8988T (cell line): ENCODE measurements around the gene MYLK3.

Source experiments
- DNase-seq: peaks from one replicate; pipeline ENCODE4 v3.0.0; 2011

Gene MYLK3

GRCh38 chr16:46727184-46727583 lies 21.0 kb downstream of the MYLK3 start:
- no peak for DNase-seq

- no peak for DNase-seq
Measured at GRCh38 chr16:46721885-46722284, 26.3 kb downstream of the MYLK3 start.

GRCh38 chr16:46720619-46721018 lies 27.5 kb downstream of the MYLK3 start:
- no peak for DNase-seq

DNA sequence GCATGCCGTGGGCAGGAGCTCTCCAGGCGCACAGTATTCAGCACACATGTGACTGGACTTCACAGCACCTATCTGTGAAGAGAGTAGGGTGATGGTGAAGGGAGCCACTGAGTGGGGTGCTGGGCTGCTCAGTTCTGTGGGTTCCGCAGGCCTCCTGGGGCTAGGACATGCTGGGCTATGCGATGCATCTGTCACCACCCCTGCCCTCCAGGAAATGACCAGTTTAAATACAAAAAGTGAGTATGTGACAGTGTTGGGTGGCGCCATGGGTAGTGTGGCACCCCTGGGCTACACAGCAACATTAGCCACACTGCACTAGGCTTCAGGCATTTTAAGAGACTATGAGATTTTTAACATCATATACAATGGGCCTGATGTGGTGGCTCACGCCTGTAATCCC lies 28.6 kb downstream of the MYLK3 start:
- no peak for DNase-seq

- no peak for DNase-seq
Measured at GRCh38 chr16:46718214-46718613, 29.9 kb downstream of the MYLK3 start.

DNA sequence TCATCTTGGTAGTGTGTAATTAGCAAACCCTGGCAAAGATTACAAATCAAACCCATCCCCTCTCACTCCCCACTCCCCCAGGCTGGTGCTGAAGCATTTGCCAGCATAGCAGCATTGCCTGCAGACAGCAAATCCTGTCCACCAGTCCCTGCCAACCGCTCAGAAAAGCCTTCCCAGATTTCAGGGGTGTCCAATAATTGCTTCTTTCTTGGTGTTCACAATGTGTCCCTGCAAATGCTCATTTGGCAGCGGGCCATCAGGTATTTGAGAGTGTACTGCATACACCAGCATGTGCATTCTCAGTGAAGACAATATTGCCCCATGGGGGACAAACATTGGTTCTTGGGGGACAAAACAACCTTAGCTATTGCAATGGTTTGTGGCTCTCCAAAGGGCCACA lies 30.5 kb downstream of the MYLK3 start:
- DNase-seq = no peak

GRCh38 chr16:46715769-46716305 lies 32.3 kb downstream of the MYLK3 start:
- DNase-seq = no peak

GRCh38 chr16:46714797-46715591 lies 33.1 kb downstream of the MYLK3 start:
- DNase-seq = no peak

DNA sequence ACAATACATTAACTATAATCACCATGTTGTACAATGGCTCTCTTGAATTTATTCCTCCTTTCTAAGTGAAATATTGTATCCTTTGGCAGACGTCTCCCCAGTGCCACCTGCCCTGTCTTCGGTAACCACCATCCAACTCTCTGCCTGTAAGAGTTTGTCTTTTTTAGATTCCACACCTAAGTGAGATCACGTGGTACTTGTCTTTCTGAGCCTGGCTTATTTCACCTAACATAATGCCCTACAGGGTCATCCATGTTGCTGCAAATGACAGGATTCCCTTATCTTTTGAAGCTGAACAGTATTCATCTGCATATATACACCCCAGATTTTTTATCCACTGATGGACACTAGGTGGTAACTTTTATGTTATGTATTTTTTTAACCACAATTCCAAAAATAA lies 34.5 kb downstream of the MYLK3 start:
- DNase-seq = no peak

GRCh38 chr16:46712911-46713310 lies 35.2 kb downstream of the MYLK3 start:
- DNase-seq = no peak

- no peak for DNase-seq
Measured at GRCh38 chr16:46711106-46712058, 36.8 kb downstream of the MYLK3 start.

DNA sequence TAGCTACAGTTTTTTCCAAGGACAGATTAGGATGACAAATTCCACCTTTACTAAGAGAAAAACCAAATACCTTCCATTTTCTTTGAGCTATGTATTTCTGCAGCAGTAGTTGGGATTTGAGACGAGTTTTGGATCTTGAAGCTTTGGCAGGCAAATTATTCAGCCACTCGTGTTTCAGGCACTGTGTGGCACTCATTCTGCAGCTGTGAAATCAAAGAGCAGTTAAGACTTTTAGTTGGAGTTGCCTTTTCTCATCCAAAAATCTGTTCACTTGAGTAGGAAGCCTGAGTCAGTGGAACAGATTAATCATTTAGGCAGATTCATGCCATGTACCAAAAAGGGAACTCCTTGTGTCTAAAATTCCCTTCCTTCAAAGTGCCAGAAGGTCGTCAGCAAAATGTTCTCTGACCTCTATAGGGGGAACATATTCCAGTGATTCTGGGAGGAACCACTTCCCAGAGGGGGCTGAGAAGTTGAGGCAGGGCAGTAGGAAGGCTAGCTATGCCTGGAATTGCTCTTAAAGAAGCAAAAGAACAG lies 38.6 kb downstream of the MYLK3 start:
- DNase-seq = no peak

DNA sequence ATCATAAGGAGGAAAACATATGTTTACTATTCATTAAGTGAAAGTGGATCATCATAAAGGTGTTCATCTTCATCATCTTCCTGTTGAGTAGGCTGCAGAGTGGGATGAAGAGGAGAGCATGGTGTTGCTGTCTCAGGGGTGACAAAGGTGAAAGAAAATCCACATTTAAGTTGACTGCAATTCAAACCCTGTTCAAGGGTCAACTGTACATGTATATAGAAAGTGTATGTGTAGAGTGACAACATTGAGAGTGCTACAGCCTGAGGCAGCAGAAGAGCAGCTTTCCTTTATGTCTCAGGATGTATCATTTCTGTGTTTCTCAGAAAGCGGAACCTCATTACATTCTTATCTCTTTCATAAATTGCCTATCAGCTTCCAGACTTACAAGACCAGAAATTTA lies 41.5 kb downstream of the MYLK3 start:
- DNase-seq = no peak

- no peak for DNase-seq
Measured at GRCh38 chr16:46702030-46702429, 46.1 kb downstream of the MYLK3 start.

GRCh38 chr16:46701615-46702014 lies 46.5 kb downstream of the MYLK3 start:
- no peak for DNase-seq

DNA sequence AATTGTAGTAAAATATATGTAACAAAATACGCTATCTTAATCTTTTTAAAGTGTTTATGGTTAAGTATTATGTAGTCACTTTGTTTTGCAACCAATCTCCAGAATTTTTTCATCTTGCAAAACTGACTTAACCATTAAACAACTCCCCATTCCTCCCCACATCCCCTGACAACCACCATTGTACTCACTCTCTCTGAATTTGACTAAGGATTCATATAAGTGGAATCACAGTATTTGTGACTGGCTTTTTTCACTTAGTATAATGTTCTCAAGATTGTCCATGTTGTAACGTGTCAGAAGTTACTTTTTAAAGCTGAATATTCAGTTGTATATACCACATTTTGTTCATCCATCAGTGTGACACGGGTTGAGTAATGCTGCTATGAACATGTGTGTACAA lies 48.1 kb downstream of the MYLK3 start:
- no peak for DNase-seq

DNA sequence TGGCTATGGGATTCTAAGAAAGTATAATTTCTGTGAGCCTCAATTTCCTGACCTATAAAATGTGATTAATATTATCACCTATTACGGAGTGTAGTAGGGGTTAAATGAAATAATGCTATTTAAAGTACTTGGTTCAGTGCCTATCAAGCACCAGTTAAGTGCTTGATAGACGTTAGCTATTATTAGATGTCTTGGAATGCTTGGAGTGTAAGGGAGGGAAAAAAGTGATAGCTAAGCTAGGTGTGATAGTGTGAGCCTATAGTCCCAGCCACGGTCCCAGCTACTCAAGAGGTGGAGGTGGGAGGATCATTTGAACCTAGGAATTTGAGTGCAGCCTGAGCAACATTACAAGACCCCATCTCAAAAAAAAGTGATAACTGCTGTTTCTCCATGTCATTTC lies 51.2 kb downstream of the MYLK3 start:
- DNase-seq = no peak

GRCh38 chr16:46695937-46696336 lies 52.2 kb downstream of the MYLK3 start:
- no peak for DNase-seq

GRCh38 chr16:46693598-46693997 lies 54.5 kb downstream of the MYLK3 start:
- no peak for DNase-seq

- DNase-seq = no peak
Measured at GRCh38 chr16:46691726-46692125, 56.4 kb downstream of the MYLK3 start.

DNA sequence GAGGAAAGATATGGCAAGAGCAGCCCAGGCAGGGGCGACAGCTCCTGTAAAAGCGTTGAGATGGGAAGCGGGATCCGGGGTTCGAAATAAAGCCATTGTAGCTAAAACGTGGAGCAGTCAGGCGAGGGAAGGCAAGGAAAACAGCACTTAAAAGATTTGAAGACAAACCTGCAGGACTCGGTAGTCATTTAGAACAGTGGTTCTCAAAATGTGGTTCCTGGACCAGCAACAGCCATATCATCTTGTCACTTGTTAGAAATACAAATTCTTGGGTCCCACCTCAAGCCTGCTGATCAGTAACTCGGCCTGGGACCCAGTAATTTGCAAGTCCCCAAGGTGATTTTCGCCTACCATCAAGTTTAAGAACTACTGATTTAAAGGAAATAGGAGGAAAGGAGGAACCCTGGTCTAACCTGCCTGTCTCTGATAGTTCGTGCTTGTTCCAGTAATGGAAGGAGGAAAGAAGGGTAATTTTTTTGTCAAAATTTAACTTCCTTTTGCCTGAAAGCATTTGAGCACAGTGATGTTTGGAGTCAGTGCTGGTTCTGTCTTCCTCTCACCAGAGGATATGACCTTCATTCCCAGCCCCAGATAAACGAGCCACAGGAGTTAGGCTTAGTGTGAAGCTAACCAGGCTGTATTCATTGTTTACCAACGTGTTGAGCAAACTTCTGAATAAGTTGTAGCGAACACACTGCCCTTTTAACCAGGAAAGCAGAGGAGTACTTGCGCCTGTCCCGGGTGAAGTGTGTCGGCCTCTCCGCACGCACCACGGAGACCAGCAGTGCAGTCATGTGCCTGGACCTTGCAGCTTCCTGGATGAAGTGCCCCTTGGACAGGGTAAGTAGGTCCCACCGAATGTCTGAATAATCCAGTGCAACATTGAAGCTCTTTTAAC lies 57.6 kb downstream of the MYLK3 start:
- DNase-seq = no peak
